LoVo (cell line): ENCODE measurements around the gene SPSB4.
A peak's percentile ranks its signal among the peaks of the same experiment; 100 is the strongest.
"Not testable (repeated sequence)": the region's sequence is repeated elsewhere in the genome, so short reads cannot be mapped to it uniquely, and the experiment has no call there.

ENCODE experiments used
- DNase-seq: peaks from one replicate; pipeline ENCODE4 v3.0.0-alpha.2; 2016; ENCODE audit warnings: low spot score

SPSB4 gene

DNA sequence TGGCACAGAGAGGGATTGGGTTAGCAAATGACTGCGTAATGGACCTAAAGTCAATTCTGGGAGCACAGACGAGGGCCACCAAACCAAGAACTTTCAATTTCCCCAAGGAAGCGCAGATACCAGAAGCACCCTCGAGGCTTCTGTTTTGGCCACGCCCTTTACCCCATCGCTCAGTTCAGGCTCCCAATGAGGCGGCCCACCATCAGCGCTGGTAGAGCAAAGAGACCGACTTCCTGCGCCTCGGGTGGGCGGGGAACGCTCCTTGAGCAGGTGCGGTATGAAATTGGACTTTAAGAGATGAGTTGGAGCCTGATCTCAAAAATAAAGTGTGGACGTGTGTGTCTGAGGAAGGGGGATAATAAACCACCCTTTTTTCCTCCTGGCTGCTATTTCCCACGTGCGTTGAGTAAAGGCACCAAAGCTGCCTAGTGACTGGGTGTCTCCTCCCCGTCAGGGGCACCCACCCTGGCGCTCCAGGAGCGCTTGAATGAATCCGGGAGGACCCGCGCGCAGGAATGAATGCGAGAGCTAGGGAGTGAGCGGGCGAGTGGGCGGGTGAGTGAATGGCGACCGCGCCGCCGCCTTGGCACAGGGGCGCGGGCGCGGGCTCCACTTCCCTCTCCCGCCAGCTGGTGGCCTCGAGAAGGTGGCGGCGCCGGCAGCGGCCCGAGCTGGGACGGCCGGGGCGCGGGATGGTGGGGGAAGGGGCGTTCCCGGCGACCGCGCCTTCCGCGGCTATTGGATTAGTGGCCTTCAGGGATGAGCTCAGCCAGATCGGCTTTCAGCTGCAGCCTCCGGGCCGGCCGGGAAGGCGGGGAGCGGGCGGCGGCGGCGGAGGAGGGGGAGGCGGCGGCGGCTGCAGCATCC is at the start of gene SPSB4:
TSS of gene SPSB4 (plus strand) at position 772 of the 867 bp plus-strand sequence. CDS start 14,758 bp downstream, outside the sequence.
- DNase-seq, result no peak

DNA sequence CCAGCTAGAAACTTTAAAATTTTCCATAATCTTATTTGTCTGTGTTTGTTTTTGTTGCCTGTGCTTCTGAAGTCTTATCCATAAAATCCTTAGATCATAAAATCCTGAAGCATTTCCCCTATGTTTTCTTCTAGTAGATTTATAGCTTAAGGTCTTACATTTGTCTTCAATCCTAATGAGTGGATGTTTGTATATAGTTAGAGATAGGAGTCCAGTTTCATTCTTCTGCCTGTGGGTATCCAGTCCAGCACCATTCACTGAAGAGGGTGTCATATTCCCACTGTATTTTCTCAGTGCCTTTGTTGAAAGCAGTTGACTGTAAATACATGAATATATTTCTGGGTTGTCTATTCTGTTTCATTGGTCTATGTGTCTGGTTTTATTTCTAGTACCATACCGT is 44.8 kb upstream of the SPSB4 start:
- no peak for DNase-seq

DNA sequence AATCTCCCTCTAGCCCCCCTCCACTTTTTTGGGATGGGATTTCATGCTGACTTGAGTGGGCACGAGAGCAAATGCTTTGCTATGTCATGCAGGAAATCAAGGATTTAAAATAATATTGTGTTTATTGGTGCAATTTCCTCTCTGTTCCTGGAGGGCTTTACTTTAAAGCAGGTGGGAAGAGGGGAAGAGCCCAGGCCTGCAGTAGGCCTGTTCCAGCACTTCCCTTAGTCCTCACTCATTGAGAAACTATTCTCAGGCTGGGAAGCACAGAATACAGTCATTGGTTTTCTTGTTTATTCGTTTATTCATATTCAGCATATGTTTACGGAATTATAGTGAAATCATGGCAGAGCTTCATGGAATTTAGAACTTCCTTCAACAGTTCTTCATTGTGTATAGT is 41.7 kb upstream of the SPSB4 start:
- no peak for DNase-seq

DNA sequence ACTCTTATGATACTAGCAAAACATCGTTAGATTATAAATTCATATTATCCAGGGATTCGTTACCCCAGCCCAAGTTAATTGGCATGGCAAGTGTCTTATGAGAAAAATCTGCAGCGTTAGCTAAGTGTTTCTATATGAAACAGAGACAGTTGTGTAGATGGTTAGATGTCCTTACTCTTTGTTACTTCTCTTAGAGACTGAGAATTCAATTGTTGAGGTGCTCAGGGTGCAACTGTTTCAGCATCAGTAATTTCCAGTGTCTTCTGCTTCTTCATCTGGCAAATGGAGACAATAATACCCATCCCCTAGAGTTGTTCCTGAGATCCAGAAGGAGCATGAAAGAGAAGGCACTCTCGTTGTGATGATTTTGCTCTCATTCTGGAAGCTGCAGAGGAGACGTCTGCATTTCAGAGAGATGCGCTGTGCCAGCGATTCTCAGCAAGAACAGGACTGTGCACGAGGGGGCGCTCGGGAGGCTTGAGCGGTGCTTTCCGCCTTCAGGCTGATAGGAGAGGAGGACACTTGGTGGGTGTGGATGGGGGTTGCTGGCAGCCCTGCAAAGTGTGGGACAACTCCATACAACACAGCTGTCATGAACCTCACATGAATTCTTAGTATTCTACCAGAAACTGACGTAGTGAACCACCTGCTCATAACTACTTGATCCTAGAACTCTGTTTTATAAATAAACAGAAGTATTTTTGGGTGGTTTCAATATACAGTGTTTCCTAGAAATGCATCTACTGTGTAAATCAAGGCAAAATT is 39.7 kb upstream of the SPSB4 start:
- DNase-seq, result peak; percentile 39

- DNase-seq, result no peak
These were observed 39.2 kb upstream of the SPSB4 start for GRCh38 chr3:141011997-141012262.

DNA sequence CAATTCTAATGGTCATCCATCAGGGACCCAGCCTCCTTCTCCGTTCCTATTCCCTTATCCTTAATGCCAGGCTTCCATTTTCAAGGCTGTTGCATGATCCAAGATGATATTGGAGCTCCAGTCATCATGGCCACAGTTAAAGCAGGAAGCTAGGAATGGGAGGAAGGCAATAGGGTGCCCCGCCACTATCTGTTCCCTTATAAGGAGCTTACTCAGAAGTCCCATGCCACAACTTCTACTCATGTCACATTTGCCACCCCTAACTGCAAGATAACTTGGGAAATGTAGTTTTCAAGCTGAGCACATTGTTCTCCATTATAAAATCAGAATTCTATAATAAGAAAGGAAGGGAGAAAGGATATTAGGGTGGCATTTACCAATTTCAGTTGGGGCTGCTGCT is 38.6 kb upstream of the SPSB4 start:
- DNase-seq, result no peak

- DNase-seq, result no peak
These were observed 35.7 kb upstream of the SPSB4 start for GRCh38 chr3:141015481-141015880.

DNA sequence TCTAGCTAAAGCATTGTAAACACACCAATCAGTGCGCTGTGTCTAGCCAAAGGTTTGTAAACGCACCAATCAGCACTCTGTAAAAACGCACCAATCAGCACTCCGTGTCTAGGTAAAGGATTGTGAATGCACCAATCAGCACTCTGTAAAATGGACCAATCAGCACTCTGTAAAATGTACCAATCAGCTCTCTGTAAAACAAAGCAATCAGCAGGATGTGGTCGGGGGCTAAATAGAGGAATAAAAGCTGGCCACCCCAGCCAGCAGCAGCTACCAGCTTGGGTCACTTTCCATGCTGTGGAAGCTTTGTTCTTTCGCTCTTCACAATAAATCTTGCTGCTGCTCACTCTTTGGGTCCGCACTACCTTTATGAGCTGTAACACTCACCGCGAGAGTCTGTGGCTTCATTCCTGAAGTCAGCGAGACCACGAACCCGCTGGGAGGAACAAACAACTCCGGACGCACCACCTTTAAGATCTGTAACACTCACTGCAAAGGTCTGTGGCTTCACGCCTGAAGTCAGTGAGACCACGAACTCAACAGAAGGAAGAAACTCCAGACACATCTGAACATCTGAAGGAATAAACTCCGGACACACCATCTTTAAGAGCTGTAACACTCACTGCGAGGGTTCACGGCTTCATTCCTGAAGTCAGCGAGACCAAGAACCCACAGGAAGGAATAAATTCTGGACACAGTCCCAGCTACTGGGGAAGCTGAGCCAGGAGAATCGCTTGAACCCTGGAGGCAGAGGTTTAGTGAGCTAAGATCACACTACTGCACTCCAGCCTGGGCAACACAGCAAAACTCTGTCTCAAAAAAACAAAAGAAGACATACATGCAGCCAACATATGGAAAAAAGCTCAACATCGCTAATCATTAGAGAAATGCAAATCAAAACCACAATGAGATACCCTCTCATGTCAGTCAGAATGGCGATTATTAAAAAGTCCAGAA is 33.5 kb upstream of the SPSB4 start:
- not testable (repeated sequence) for DNase-seq

GRCh38 chr3:141019244-141019643 is 31.9 kb upstream of the SPSB4 start:
- no peak for DNase-seq

DNA sequence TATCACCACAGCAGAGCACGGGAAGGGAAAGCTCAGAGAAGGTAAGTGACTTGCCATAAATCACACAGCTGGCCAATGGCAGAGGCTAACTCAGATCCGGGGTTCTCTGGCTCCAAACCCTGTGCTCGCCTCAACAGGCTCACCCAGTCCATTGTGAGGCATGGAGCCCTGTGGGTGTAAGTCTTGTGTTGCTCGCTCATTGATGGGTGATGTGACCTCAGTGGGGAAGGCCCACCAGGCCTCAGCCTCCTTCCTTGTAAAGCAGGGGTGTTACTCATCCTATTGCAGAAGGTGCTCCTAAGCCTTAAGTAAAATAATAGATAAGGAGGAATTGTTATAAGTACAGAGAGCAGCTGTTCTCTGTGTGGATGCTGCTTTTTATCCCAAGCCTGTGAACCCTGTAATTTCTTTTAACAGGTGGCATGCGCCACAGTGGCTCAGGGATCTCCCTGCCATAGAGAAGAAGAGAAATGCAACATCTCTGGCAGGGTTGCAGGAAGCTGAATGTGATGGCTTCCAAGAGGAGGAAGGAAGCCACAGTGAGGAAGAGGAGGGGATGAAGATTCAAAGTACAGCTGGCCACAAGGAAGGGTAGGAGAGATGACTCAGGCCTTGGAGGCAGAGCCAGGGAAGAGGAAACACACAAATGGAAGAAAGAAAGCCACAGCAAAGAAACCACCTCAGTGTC is 30.9 kb upstream of the SPSB4 start:
- no peak for DNase-seq

- no peak for DNase-seq
These were observed 29.9 kb upstream of the SPSB4 start for GRCh38 chr3:141021261-141021660.

DNA sequence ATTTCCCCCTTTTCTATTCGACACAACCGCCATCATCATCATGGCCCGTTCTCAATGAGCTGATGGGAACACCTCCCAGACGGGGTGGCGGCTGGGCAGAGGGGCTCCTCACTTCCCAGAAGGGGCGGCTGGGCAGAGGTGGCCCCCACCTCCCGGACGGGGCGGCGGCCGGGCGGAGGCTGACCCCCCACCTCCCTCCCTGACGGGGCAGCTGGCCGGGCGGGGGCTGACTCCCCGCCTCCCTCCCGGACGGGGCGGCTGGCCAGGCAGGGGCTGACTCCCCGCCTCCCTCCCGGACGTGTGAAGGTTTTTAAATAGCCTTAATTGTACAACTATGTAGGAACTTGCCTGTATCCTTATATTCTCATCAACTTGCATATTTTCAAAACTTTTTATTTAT is 20.9 kb upstream of the SPSB4 start:
- DNase-seq, result no peak

DNA sequence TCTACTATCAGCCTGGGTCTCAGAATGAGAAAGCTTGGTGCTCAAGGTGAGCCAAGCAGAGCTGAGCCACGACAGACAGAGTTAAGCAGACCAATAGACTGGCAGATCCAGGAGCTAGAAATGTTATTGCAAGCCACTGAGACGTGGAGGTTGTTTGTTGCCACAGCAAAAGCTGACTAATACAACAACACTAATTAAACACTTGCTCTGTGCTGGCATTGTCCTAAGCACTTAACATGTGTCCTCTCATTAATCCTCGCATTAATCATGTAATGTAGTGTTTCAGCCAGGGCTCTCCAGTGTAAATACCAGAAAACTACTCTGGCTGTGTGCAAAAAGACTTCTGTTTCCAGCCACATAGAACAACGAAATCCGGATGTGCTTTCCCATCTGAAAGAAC is 11.6 kb upstream of the SPSB4 start:
- no peak for DNase-seq

GRCh38 chr3:141044695-141045641 is 6.2 kb upstream of the SPSB4 start:
- DNase-seq, result no peak

- no peak for DNase-seq
These were observed 5.3 kb upstream of the SPSB4 start for GRCh38 chr3:141045849-141046248.

DNA sequence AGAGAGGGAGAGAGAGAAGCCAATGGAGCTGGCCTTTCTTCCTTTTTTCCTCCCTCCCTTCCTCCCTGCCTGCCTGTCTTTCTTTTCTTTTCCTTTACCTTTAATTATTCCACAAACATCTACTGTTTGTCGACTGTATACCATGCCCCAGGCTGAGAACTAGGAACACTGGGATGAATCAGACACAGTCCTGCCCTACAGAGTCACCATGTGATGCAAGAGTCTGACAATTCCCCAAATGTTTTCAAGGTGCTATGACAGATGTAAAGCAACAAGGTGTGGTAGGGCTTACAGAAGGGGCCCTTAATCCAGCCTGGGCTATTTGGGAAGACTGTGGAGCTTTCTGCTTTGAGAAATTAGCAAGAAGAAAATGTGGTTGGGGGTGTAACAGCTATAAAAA is 4.0 kb upstream of the SPSB4 start:
- DNase-seq, result no peak

DNA sequence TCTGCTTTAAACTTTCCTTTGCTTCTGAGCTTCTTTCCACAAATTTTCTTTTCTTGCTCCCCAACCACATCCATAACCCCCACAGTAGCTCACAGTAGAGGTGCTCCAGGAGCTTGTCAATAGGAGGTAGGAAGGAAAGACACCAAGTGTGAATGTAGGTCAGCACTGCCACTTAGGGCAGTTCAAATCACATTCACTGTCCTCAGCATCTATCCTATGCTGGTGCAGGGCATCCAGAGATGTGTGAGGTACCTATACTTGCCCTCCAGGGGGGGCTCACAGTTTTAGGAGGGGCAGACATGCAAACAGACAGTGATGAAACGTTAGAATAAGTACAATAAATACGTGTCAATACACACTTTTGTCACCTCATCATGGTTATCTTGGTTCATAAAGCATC is 1.5 kb upstream of the SPSB4 start:
- DNase-seq, result no peak

- no peak for DNase-seq
These were observed 475 bp downstream of the SPSB4 start for GRCh38 chr3:141051443-141052200.

GRCh38 chr3:141052201-141053069 is 1.3 kb downstream of the SPSB4 start:
- no peak for DNase-seq
